HEK293 (cell line): ENCODE measurements around the gene TSC22D3.

ENCODE experiments used
- CTCF ChIA-PET: fragments of 350-600 bp; formaldehyde crosslinking; extraction: SDS; loops from one replicate; lab custom pipeline; 2021; ENCODE audit warnings: antibody characterized with exemption; lab: Yijun Ruan, JAX
- POLR2A ChIA-PET: fragments of 300-600 bp; formaldehyde crosslinking; extraction: SDS; loops from one replicate; lab custom pipeline; 2020; ENCODE audit warnings: antibody characterized with exemption, inconsistent platforms; lab: Yijun Ruan, JAX
- H3K27ac ChIP-seq: fragments of 200-500 bp; sonication (Bioruptor generic); 2 replicates; pipeline ENCODE4 v1.5.1; 2014; ENCODE audit warnings: low read depth, low read length, control low read depth, inconsistent platforms; ENCODE audit errors: extremely low read depth
- H3K36me3 ChIP-seq, 2 experiments: fragments of 200-500 bp in 1 of 2; sonication (Bioruptor generic) in 1 of 2; 1 replicate in 1 of 2; 2 replicates in 1 of 2; pipeline ENCODE4 v1.5.1; 2014 to 2017; ENCODE audit warnings: inconsistent platforms in 2 of 2, low read length in 2 of 2; ENCODE audit not compliant: control insufficient read depth in 2 of 2, insufficient read depth in 1 of 2
- H3K4me1 ChIP-seq: fragments of 200-500 bp; sonication (Bioruptor generic); 2 replicates; pipeline ENCODE4 v1.5.1; 2014; ENCODE audit warnings: mild to moderate bottlenecking, low read length, inconsistent platforms; ENCODE audit not compliant: control insufficient read depth, insufficient read depth
- H3K4me3 ChIP-seq: 2 replicates; pipeline ENCODE4 v1.5.1; 2011; ENCODE audit warnings: low read depth, mild to moderate bottlenecking, control low read depth, low read length, moderate library complexity
- H3K9me3 ChIP-seq: fragments of 200-500 bp; sonication (Bioruptor generic); 2 replicates; pipeline ENCODE4 v1.5.1; 2014; ENCODE audit warnings: low read depth, low read length, inconsistent platforms; ENCODE audit not compliant: control insufficient read depth, insufficient read depth
- MYNN ChIP-seq: fragments of 450-650 bp; formaldehyde crosslinking; IDR thresholded peaks from 2 replicates; pipeline ENCODE4 v1.5.1; 2016; ENCODE audit warnings: missing biosample characterization, missing genetic modification characterization, borderline replicate concordance
- SALL2 ChIP-seq: fragments of 450-650 bp; formaldehyde crosslinking; IDR thresholded peaks from 2 replicates; pipeline ENCODE4 v1.5.0; 2017; ENCODE audit warnings: missing biosample characterization, mild to moderate bottlenecking, missing genetic modification characterization, borderline replicate concordance
- TRIM28 ChIP-seq: IDR thresholded peaks from 2 replicates; pipeline ENCODE4 v1.6.1; 2011; ENCODE audit warnings: low read length, control low read depth, borderline replicate concordance
- ZBTB8A ChIP-seq: fragments of 450-650 bp; formaldehyde crosslinking; IDR thresholded peaks from 2 replicates; pipeline ENCODE4 v1.5.1; 2016; ENCODE audit warnings: missing biosample characterization, missing genetic modification characterization
- ZEB2 ChIP-seq: fragments of 450-650 bp; formaldehyde crosslinking; IDR thresholded peaks from 2 replicates; pipeline ENCODE4 v1.5.1; 2016; ENCODE audit warnings: missing biosample characterization, missing genetic modification characterization
- ZFP3 ChIP-seq: fragments of 450-650 bp; formaldehyde crosslinking; IDR thresholded peaks from 2 replicates; pipeline ENCODE4 v1.5.1; 2016; ENCODE audit warnings: low read depth, missing biosample characterization, missing genetic modification characterization
- ZFP41 ChIP-seq: fragments of 450-650 bp; formaldehyde crosslinking; IDR thresholded peaks from 2 replicates; pipeline ENCODE4 v1.5.1; 2016; ENCODE audit warnings: missing biosample characterization, missing genetic modification characterization, borderline replicate concordance
- ZNF366 ChIP-seq: fragments of 450-650 bp; formaldehyde crosslinking; conservative IDR thresholded peaks from 2 replicates; pipeline ENCODE4 v1.5.1; 2016; ENCODE audit warnings: missing biosample characterization, missing genetic modification characterization
- ZNF433 ChIP-seq: fragments of 450-650 bp; formaldehyde crosslinking; IDR thresholded peaks from 2 replicates; pipeline ENCODE4 v1.5.1; 2016; ENCODE audit warnings: missing biosample characterization, missing genetic modification characterization, low read depth
- ZNF776 ChIP-seq: fragments of 450-650 bp; formaldehyde crosslinking; IDR thresholded peaks from 2 replicates; pipeline ENCODE4 v1.5.0; 2017; ENCODE audit warnings: missing biosample characterization, missing genetic modification characterization, borderline replicate concordance
- TF ChIP-seq, protein P1 (sequence below): fragments of 450-650 bp; formaldehyde crosslinking; IDR thresholded peaks from 2 replicates; pipeline ENCODE4 v1.5.1; 2016; ENCODE audit warnings: missing biosample characterization, missing genetic modification characterization
- TF ChIP-seq, protein P2 (sequence below): fragments of 450-650 bp; formaldehyde crosslinking; IDR thresholded peaks from 2 replicates; pipeline ENCODE4 v1.5.1; 2016; ENCODE audit warnings: missing biosample characterization, missing genetic modification characterization, low read depth
- TF ChIP-seq, protein P3 (sequence below): fragments of 450-650 bp; formaldehyde crosslinking; IDR thresholded peaks from 2 replicates; pipeline ENCODE4 v1.5.1; 2016; ENCODE audit warnings: missing biosample characterization, missing genetic modification characterization

TSC22D3 gene

DNA sequence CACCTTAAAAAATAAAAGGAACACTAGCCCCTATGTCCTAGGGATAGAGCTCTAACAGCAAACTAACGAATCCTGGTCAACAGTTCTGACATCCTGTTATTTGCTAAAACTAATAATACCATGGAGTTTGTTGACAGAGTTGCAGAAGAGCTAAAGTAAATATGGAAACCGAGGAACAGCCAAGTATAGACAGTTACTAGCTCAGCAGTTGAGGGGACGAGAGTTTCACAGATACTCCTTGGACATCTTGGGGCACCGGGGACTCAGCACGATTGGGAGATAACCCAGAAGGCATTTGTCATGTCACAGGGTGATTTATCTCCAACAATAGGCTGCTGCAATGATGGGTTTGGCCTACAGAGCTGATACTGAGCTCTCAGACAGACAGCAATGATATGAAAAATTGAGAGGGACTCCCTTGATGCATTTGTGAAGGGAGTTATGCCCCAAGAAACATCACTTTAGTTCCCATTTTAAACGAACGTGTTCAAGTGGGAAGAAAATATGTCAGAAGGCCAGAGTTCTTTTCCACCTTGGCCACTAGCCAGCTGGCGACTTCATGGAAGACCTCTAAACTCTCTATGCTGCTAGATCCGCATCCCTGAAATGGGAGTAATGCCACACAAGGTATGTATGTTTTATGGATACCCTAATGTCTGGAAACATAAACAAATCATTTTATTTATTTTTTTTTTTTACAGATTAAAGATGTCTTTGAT lies 48.6 kb downstream of the TSC22D3 start:
- POLR2A ChIA-PET, result interaction anchor here (1.0 to 1.3 kb wide), 3 partner anchors 11 to 15 kb away, joined by 3 to 4 read pairs (median 4); no protein-coding TSS in a partner anchor
- Histone ChIP-seq H3K4me3 (no peak overlapping the region), H3K4me1 (peaks cover 25% of the 10 kb centered on the region), H3K27ac (no peak overlapping the region), H3K36me3 (no peaks in the 10 kb centered on the region), H3K9me3 (no peaks in the 10 kb centered on the region)
- CTCF ChIA-PET, result interaction anchor here (0.6 to 1.5 kb wide), 7 partner anchors 8 to 1265 kb away, joined by 3 to 8 read pairs (median 3); partner anchors contain the start of gene NCBP2L
- TF ChIP-seq, protein P1, sequence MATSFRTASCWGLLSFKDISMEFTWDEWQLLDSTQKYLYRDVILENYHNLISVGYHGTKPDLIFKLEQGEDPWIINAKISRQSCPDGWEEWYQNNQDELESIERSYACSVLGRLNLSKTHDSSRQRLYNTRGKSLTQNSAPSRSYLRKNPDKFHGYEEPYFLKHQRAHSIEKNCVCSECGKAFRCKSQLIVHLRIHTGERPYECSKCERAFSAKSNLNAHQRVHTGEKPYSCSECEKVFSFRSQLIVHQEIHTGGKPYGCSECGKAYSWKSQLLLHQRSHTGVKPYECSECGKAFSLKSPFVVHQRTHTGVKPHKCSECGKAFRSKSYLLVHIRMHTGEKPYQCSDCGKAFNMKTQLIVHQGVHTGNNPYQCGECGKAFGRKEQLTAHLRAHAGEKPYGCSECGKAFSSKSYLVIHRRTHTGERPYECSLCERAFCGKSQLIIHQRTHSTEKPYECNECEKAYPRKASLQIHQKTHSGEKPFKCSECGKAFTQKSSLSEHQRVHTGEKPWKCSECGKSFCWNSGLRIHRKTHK (tag by site-specific recombination), result no peak
- no peak for TF ChIP-seq MYNN (tag by site-specific recombination)
- no peak for TF ChIP-seq SALL2
- TF ChIP-seq ZFP3 (tag by site-specific recombination), result no peak
- no peak for TF ChIP-seq ZNF433 (tag by site-specific recombination)
- TF ChIP-seq TRIM28, result peak; percentile 49; the same call in 1 of the 2 replicates
- TF ChIP-seq ZEB2 (tag by site-specific recombination), result 0 out of 2 replicates have a peak, but pooled peaks have one; percentile 23
- no peak for TF ChIP-seq ZNF776 (tag by site-specific recombination)
- TF ChIP-seq, protein P2, sequence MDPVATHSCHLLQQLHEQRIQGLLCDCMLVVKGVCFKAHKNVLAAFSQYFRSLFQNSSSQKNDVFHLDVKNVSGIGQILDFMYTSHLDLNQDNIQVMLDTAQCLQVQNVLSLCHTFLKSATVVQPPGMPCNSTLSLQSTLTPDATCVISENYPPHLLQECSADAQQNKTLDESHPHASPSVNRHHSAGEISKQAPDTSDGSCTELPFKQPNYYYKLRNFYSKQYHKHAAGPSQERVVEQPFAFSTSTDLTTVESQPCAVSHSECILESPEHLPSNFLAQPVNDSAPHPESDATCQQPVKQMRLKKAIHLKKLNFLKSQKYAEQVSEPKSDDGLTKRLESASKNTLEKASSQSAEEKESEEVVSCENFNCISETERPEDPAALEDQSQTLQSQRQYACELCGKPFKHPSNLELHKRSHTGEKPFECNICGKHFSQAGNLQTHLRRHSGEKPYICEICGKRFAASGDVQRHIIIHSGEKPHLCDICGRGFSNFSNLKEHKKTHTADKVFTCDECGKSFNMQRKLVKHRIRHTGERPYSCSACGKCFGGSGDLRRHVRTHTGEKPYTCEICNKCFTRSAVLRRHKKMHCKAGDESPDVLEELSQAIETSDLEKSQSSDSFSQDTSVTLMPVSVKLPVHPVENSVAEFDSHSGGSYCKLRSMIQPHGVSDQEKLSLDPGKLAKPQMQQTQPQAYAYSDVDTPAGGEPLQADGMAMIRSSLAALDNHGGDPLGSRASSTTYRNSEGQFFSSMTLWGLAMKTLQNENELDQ (tag by site-specific recombination), result no peak
- TF ChIP-seq ZNF366 (tag by site-specific recombination), result no peak
- no peak for TF ChIP-seq ZFP41

DNA sequence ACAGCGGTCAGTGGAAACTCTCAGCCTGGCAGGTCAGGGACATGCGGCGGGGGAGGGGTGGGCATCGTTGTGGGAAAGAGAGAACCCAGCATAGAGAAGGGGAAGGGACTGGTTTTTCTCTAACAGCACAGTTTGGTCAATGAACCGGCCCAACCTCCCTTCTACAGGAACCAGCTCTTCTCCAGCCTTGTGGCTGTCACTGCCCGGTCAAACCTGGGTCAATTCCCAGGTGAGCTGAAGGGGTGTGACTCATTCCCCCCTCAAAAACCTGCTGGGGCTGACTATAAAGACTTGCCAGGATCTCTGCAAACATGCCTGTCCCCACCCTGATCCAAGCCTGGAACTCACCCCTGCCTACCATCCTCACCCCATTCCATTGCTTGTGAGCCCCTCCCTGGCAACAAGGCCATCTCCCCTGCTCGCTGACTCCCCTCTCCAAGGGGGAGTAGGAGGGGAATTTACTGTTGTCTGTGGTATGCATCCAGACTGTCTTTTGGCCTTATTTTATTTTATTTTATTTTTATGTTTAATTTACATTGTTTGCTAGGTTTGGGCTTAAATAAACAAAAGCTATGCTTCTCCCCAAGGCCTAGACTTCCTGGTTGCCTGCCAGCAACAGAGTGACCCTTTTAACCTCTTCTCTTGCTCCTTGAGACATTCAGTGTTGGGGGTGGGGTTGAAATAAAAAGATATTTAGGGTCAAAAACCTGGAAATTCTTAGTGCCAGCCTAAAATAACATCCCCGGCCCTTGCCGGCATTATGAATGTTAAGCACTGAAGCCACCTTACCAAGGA lies 49.6 kb downstream of the TSC22D3 start:
- H3K4me1 ChIP-seq, result peaks cover 23% of the 10 kb centered on the region
- H3K9me3 ChIP-seq, result no peaks in the 10 kb centered on the region
- CTCF ChIA-PET, result interaction anchor here (0.6 to 1.5 kb wide), 4 partner anchors 7 to 697 kb away, joined by 3 to 8 read pairs (median 3); no protein-coding TSS in a partner anchor
- no peaks in the 10 kb centered on the region for H3K36me3 ChIP-seq
- no peak overlapping the region for H3K4me3 ChIP-seq
- POLR2A ChIA-PET, result interaction anchor here (1.2 to 1.3 kb wide), 2 partner anchors 10 to 14 kb away, joined by 4 read pairs; no protein-coding TSS in a partner anchor
- TF ChIP-seq, protein P3, sequence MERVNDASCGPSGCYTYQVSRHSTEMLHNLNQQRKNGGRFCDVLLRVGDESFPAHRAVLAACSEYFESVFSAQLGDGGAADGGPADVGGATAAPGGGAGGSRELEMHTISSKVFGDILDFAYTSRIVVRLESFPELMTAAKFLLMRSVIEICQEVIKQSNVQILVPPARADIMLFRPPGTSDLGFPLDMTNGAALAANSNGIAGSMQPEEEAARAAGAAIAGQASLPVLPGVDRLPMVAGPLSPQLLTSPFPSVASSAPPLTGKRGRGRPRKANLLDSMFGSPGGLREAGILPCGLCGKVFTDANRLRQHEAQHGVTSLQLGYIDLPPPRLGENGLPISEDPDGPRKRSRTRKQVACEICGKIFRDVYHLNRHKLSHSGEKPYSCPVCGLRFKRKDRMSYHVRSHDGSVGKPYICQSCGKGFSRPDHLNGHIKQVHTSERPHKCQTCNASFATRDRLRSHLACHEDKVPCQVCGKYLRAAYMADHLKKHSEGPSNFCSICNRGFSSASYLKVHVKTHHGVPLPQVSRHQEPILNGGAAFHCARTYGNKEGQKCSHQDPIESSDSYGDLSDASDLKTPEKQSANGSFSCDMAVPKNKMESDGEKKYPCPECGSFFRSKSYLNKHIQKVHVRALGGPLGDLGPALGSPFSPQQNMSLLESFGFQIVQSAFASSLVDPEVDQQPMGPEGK, result 0 out of 2 replicates have a peak, but pooled peaks have one; percentile 23
- TF ChIP-seq ZBTB8A, result no peak
- H3K27ac ChIP-seq, result no peak overlapping the region
